Measurements from ENCODE around the gene CFAP210. TPM values are rescaled to one million over a fixed set of nuclear protein-coding genes. Genes with fewer than 3 reads are reported as not detected.

CFAP210 gene
- total RNA-seq, 1 donor, result not detected

- TF ChIP-seq CTCF (IDR thresholded peaks at IDR 0.05; ENCODE audit: insufficient read depth, low read depth, low read length), result no peak
- DNase-seq (ENCODE audit: low read depth), result no peak
- no peak overlapping the region for H3K4me3 ChIP-seq (ENCODE audit: low read depth, low read length)
Observed at GRCh38 chr2:169664978-169665930, 29.0 kb downstream of the CFAP210 start.

GRCh38 chr2:169664600-169664977, 29.6 kb downstream of the CFAP210 start:
- no peak for DNase-seq (ENCODE audit: low read depth)
- no peak for TF ChIP-seq CTCF (IDR thresholded peaks at IDR 0.05; ENCODE audit: insufficient read depth, low read depth, low read length)
- no peak overlapping the region for H3K4me3 ChIP-seq (ENCODE audit: low read depth, low read length)

GRCh38 chr2:169663247-169663646, 31.0 kb downstream of the CFAP210 start:
- DNase-seq (ENCODE audit: low read depth), result no peak
- no peak overlapping the region for H3K4me3 ChIP-seq (ENCODE audit: low read depth, low read length)
- no peak for TF ChIP-seq CTCF (IDR thresholded peaks at IDR 0.05; ENCODE audit: insufficient read depth, low read depth, low read length)

- TF ChIP-seq CTCF (IDR thresholded peaks at IDR 0.05; ENCODE audit: insufficient read depth, low read depth, low read length), result no peak
- DNase-seq (ENCODE audit: low read depth), result no peak
- no peak overlapping the region for H3K4me3 ChIP-seq (ENCODE audit: low read depth, low read length)
Observed at GRCh38 chr2:169662744-169663143, 31.5 kb downstream of the CFAP210 start.

- no peak for DNase-seq (ENCODE audit: low read depth)
- no peak overlapping the region for H3K4me3 ChIP-seq (ENCODE audit: low read depth, low read length)
- no peak for TF ChIP-seq CTCF (IDR thresholded peaks at IDR 0.05; ENCODE audit: insufficient read depth, low read depth, low read length)
Observed at GRCh38 chr2:169661265-169661664, 32.9 kb downstream of the CFAP210 start.

- no peak overlapping the region for H3K4me3 ChIP-seq (ENCODE audit: low read depth, low read length)
- no peak for DNase-seq (ENCODE audit: low read depth)
- no peak for TF ChIP-seq CTCF (IDR thresholded peaks at IDR 0.05; ENCODE audit: insufficient read depth, low read depth, low read length)
Observed at GRCh38 chr2:169659320-169659719, 34.9 kb downstream of the CFAP210 start.

Measured in fibroblast of villous mesenchyme (primary cell).